NCI-H2196 (cell line): ENCODE data around the gene MIXL1.
"Not testable (repeated sequence)": the region's sequence is repeated elsewhere in the genome, so short reads cannot be mapped to it uniquely, and the experiment has no call there.

ENCODE experiments used
- DNase-seq: peaks from one replicate; lab custom pipeline; 2025; ENCODE audit not compliant: unreplicated experiment; lab: John Stamatoyannopoulos, UW

Gene MIXL1

DNA sequence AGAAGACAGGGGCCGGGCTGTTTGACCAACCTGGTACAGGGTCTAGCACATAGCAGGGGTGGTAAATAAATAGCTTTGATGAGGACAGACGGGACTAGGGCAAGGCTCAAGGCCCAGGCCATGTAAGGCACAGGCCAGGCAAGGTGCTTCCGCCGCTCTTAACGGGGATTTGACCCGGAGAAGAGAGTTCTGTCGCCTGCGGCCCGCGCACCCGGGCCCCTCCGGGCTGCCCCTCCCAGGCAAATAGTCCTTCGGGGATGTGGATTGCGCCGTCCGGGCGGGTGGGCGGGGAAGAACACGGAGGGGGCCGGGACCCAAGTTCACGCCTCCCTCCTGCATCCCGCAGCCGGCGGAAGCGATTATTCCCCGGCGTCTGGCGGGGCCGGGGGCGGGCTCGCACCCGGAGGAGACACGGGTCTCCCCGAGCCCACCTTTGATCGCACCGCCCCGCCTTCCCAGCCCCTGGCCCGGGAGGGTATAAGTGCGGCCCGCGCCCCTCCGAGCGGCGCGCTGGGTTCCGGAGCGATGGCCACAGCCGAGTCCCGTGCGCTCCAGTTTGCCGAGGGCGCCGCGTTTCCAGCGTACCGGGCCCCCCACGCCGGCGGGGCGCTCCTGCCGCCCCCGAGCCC, at the start of gene MIXL1:
TSS of gene MIXL1 (plus strand) at position 508 of the 629 bp plus-strand sequence. CDS start at position 526, 18 bp downstream.
- no peak for DNase-seq

DNA sequence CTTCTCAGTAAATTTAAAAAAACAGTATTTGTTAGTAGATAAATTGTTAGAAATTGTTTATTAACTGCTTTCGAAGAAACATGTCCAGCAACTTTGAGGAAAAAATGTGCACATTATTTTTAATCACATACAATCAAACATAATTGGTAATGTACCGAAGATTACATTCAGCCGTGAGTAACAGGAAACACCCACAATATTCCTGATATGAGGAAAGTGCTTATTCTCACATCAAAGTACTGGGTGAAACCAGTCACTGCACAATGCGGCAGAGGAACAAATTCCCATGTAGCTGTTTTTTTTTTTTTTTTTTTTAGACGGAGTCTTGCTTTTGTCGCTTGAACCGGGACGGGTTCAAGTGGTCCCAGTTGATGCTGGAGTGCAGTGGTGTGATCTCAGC, 46.6 kb upstream of the MIXL1 start:
- DNase-seq: no peak

- no peak for DNase-seq
These were observed 41.3 kb upstream of the MIXL1 start for GRCh38 chr1:226181996-226182714.

GRCh38 chr1:226185141-226186036, 38.1 kb upstream of the MIXL1 start:
- DNase-seq: no peak

DNA sequence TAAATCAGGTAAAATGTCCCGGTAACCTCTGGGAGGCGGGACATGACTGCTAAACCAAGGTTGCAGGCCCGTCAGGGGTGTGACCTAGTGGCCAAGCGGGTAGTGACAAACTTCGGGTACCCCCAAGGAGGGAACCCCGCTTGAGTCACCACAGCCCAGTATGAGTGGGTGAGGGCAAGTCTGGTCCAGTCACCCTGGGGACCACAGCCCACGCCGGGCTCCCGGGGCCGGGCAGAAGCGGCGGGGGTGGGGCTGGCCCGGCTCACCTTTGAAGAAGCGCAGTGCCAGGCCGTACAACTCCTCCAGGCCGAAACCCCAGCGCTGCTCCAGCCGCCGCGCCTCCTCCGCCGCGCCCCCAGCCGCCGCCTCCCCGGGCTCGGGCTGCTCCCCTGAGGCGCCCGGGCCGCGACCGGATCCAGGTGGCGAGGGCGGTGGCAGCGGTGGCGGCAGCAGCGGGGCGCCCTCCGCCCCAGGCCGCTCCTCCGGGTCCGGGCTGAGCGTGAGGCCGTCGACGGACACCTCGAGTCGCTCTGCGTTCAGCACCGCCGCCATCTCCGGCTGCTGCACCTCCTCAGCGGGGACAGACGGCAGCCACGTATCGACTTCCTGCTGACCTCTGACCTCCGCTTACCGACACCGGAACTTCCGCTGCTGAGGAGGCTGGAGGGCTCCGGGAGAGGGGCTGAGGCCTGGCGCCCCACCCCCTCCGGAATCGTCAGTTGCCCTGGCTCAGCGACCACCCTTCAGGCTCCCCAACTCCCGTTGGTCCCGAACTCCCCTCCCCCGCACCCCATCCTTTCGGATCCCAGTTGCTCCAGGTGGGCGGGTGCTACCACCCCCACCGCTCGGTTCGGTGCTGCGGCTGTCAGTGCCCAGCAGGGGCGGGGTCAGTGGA, 37.1 kb upstream of the MIXL1 start, which contains the start of gene ACBD3:
TSS of gene ACBD3 (minus strand) at position 618 of the 895 bp plus-strand sequence. CDS start at position 552, 66 bp downstream.
- peak; percentile 83 for DNase-seq

- DNase-seq: no peak
These were observed 36.5 kb upstream of the MIXL1 start for GRCh38 chr1:226187019-226187322.

DNA sequence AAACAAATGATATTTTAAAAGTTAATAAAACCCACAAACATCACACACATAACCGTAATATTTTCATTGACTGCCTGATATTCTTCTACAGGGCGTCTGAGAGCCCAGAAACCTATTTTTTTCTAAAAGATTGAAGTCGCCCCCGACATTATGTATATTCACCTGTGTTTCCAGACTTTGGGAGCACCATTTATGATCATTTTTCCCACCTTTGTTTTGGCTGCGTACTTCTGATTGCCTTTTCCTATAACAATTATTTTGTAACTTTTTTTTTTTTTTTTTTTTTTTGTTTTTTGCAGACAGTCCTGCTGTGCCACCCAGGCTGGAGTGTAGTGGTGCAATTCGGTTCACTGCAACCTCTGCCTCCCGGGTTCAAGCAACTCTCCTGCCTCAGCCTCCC, 36.1 kb upstream of the MIXL1 start:
- no peak for DNase-seq

- DNase-seq: no peak
These were observed 28.3 kb upstream of the MIXL1 start for GRCh38 chr1:226195144-226195543.

DNA sequence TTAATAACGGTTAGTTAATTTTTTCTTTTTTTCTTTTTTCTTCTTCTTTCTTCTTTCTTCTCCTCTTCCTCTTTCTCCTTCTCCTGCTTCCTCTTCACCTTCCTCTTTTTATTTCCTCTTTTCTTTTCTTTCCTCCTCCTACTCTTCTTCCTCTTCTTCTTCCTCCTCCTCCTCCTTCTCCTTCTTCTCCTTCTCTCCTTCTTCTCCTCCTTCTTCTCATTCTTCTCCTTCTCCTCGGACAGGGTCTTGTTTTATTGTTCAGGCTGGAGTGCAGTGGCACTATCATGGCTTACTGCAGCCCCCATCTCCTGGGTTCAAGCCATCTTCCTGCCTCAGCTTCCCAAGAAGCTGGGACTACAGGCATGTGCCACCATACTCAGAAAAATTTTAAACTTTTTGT, 23.5 kb upstream of the MIXL1 start:
- DNase-seq: no peak

- DNase-seq: no peak
These were observed 22.4 kb upstream of the MIXL1 start for GRCh38 chr1:226201029-226201593.

DNA sequence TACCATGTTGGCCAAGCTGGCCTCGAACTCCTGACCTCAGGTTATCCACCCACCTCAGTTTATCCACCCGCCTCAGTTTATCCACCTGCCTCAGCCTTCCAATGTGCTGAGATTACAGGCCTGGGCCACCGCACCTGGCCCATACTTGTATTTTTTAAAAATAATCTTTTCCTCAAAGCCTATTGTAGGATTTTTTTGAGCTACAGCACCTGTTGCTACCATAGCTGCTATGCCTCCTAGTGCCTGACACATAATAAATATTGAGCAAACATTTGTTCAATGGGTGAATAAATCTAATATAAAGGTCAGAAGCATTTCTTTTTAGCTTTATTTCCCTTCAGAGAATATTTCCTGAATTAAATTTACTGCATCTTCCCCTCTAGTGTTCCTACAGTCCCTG, 21.2 kb upstream of the MIXL1 start:
- no peak for DNase-seq

DNA sequence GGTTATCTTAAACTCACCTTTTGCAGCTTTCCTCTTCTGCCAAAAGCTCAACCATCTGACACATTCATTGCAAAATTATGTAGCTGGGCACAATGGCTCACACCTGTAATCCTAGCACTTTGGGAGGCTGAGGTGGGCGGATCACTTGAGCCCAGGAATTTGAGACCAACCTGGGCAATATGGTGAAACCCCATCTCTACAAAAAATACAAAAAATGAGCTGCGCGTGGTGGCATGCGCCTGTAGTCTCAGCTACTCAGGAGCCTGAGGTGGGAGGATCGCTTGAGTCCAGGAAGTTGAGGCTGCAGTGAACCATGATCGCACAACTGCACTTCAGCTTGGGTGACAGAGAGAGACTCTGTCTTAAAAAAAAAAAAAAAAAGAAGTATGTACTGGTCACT, 20.8 kb upstream of the MIXL1 start:
- DNase-seq: not testable (repeated sequence)

- no peak for DNase-seq
These were observed 20.2 kb upstream of the MIXL1 start for GRCh38 chr1:226203240-226203639.

DNA sequence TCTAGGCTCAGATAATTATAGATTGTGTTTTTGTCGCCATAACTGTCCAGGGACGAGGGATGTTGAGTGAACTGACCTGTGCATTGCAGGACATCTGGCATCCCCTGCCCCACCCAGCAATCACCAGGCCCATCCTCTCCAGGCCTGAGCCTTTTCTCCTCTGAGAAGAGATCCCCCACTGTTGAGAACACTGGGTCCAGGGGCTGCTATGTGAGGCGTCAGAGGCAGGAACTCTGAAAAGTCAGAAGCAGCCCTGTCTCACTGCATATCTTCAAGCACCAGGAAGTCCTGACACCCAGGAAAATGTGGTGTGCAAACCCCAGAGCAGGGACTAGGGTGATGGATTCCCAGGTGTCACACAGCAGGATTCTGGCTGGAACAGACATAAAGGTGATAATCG, 19.8 kb upstream of the MIXL1 start:
- no peak for DNase-seq

DNA sequence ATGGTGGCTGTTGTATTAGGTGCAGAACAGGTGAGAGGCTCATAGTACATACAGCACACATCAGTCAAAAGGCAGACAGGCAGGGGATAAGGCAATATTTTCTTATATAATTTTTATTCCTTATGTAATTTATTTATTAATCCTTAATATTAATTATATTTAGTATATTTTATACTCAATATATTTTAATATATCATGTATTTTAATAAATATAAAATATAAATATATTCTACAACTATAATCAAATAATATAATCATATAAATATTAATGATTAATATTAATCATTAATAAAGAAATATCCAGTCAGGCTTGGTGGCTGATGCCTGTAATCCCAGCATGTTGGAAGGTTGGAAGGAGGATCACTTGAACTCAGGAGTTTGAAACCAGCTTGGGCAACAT, 19.3 kb upstream of the MIXL1 start:
- no peak for DNase-seq

DNA sequence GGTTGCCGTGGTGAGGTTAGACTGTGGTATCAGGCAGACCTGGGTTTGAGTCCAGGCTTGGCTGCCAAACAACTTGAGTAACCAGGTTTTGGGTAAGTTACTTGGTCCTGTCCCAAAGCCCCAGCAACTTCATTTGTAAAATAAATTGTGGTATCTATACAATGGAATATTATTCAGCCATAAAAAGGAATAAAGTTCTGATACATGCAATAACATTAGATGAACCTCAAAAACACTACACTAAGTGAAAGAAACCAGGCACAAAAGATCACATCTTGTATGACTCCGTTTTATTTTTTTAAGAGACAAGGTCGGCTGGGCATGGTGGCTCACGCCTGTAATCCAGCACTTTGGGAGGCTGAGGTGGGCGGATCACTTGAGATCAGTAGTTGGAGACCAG, 16.4 kb upstream of the MIXL1 start:
- DNase-seq: no peak

GRCh38 chr1:226209307-226210059, 14.0 kb upstream of the MIXL1 start:
- no peak for DNase-seq

GRCh38 chr1:226210571-226211176, 12.8 kb upstream of the MIXL1 start:
- DNase-seq: no peak

DNA sequence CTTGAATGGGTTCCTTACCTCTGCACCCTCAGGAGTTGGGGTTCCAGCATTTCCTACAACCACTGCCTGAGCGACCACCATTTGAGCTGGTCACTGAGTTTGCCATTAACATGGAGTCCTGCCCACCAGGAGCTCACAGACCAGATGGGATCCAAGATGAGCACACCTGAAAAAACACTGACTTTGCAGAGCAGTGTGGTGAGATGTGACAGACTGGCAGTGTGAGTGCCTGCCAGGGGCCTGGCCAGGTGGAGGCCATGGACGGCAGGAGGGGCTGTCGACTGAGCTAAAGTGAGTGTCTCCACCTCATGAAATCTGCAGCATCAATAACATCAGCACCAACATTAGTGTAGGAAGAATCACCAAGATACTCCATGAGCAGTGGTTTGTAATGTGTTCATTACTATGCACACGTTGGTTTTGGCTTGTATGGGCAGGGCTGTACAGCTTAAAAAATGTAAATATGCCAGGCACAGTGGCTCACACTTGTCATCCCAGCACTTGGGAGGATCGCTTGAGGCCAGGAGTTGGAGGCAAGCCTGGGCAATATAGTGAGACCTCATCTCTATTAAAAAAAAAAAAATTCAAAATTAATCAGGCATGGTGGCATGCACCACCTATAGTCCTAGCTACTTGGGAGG, 12.2 kb upstream of the MIXL1 start:
- DNase-seq: no peak
